Measurements from ENCODE around the gene METTL25B.

METTL25B gene

DNA sequence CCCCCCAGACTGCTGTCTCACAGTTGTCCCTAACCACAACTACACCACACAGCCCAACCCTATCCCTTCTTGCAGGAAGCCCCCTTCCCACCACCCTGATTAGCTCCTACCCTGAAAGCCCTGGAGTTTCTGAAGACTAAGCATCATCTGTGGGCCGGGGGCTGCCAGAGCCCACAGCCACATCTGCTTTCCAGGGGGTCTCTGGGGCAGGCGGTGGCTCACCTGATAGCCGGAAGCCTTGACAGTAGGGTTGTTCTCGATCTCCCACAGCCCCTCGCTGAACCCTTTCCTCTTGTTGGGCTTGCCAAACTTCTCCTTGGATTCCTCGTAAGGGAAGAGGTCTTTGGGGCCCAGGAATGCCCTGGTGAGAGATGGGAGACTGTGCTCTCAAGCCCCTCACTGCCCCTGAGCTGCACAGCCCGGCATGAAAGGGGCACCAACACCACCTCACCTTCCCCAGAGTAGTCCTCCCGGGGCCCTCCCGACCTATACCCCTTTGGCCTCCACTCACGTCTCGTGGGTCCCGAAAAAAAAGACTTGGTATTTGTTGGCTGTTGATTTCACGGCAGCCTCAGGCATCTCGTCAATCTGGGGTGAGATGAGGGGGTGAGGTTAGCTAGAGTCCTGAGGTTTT is 16.6 kb downstream of the METTL25B start:
- peaks cover 14% of the 10 kb centered on the region for H3K36me3 ChIP-seq (ENCODE audit: control insufficient read depth, insufficient read depth, low read length)
- TF ChIP-seq, protein P1, sequence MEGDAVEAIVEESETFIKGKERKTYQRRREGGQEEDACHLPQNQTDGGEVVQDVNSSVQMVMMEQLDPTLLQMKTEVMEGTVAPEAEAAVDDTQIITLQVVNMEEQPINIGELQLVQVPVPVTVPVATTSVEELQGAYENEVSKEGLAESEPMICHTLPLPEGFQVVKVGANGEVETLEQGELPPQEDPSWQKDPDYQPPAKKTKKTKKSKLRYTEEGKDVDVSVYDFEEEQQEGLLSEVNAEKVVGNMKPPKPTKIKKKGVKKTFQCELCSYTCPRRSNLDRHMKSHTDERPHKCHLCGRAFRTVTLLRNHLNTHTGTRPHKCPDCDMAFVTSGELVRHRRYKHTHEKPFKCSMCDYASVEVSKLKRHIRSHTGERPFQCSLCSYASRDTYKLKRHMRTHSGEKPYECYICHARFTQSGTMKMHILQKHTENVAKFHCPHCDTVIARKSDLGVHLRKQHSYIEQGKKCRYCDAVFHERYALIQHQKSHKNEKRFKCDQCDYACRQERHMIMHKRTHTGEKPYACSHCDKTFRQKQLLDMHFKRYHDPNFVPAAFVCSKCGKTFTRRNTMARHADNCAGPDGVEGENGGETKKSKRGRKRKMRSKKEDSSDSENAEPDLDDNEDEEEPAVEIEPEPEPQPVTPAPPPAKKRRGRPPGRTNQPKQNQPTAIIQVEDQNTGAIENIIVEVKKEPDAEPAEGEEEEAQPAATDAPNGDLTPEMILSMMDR (IDR thresholded peaks at IDR 0.05; ENCODE audit: insufficient read depth, low read length, poor library complexity, severe bottlenecking) = no peak
- H3K27me3 ChIP-seq (replicated peaks; ENCODE audit: control insufficient read depth, insufficient read depth, low read length) = no peaks in the 10 kb centered on the region
- H3K4me3 ChIP-seq (replicated peaks; ENCODE audit: low read depth, low read length) = no peak overlapping the region
- DNase-seq (ENCODE audit: extremely low read depth, insufficient read length) = no peak

DNA sequence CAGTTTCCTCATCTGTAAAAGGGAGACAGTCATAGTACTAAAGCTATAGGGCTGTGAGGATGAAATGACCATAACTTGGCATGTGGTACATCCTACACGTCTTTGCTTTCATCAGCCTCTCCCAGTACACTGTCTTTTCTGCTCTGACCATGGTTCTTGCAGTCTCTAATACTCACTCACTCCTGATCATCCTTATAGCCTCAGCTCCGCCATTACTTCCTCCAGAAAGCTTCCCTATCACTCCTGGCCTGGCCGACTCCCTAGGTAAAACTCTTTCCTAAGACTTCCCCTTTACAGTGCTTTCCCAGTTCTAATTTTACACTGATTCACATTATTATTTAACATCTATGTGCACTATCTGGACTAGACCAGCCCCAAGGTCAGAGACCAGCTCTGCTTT is 17.6 kb downstream of the METTL25B start:
- Histone ChIP-seq H3K4me3 (replicated peaks; ENCODE audit: low read depth, low read length) (no peak overlapping the region), H3K36me3 (ENCODE audit: control insufficient read depth, insufficient read depth, low read length) (peaks cover 14% of the 10 kb centered on the region), H3K27me3 (replicated peaks; ENCODE audit: control insufficient read depth, insufficient read depth, low read length) (no peaks in the 10 kb centered on the region)
- DNase-seq (ENCODE audit: extremely low read depth, insufficient read length) = no peak
- TF ChIP-seq, protein P1 (IDR thresholded peaks at IDR 0.05; ENCODE audit: insufficient read depth, low read length, poor library complexity, severe bottlenecking) = no peak

DNA sequence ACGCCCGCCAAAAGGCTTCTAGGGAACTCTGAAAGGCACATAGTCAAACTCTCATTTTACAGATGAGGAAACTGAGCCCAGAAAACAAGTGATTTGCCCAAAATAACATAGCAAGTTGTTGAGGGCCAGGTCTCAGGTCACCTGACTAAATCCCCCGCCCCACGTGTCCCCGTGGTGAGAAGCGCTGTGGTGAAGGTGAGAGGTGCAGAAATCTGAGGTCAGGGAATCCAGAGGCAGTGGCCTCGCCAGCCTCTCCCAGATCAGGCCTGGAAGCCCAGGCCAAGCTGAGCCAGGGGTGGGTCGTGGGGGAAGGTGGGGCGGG is 18.1 kb downstream of the METTL25B start:
- DNase-seq (ENCODE audit: extremely low read depth, insufficient read length) = no peak
- TF ChIP-seq, protein P1 (IDR thresholded peaks at IDR 0.05; ENCODE audit: insufficient read depth, low read length, poor library complexity, severe bottlenecking) = no peak
- H3K4me3 ChIP-seq (replicated peaks; ENCODE audit: low read depth, low read length) = peak overlapping the region; percentile 44; the same call in 1 of the 2 replicates
- peaks cover 14% of the 10 kb centered on the region for H3K36me3 ChIP-seq (ENCODE audit: control insufficient read depth, insufficient read depth, low read length)
- no peaks in the 10 kb centered on the region for H3K27me3 ChIP-seq (replicated peaks; ENCODE audit: control insufficient read depth, insufficient read depth, low read length)

DNA sequence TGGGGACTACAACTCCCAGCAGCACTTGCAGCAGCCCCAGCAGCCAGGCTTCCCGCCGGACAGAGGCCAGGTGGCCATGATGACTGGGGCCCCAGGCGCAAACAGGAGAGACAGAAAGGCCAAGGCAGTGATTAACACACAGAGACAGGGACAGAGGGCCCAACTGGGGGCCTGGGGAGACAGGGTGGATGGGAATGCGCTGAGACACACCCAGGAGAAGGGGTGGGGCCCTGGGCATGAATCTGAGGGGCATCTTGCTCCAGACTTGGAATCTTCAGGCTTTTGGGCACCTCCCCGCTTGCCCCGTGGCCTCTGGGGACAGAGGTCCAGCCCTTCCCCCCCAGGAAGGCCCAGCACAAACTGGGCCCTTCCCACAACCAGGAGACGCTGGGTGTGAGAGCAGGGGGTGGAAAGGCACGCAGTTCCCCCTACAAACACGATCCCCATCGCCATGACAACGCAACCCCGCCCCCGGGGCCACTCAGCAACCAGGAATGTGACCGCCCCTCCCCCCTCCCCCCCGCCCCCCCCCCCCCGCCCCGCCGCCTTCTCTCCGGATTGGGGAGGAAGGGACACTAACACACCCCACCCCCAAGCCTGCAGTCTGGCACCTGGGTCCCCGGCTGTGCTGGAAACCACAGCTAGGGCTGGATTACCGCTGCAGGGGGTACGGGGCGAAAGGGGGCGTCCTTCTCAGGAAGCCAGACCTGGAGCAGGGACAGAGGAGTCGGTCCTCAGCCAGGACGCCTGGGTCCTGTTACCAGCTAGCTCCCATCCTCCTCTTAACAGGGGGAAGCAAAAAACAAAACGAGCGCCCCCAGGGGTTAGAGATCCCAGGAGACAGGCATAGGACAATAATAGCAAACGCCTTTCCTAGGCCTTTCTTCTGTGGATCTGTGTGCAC is 18.7 kb downstream of the METTL25B start:
- TF ChIP-seq, protein P1 (IDR thresholded peaks at IDR 0.05; ENCODE audit: insufficient read depth, low read length, poor library complexity, severe bottlenecking) = peak; percentile 23
- peak; percentile 48 for DNase-seq (ENCODE audit: extremely low read depth, insufficient read length)
- H3K36me3 ChIP-seq (ENCODE audit: control insufficient read depth, insufficient read depth, low read length) = peaks cover 14% of the 10 kb centered on the region
- H3K4me3 ChIP-seq (replicated peaks; ENCODE audit: low read depth, low read length) = peak overlapping the region; percentile 93
- H3K27me3 ChIP-seq (replicated peaks; ENCODE audit: control insufficient read depth, insufficient read depth, low read length) = no peaks in the 10 kb centered on the region

DNA sequence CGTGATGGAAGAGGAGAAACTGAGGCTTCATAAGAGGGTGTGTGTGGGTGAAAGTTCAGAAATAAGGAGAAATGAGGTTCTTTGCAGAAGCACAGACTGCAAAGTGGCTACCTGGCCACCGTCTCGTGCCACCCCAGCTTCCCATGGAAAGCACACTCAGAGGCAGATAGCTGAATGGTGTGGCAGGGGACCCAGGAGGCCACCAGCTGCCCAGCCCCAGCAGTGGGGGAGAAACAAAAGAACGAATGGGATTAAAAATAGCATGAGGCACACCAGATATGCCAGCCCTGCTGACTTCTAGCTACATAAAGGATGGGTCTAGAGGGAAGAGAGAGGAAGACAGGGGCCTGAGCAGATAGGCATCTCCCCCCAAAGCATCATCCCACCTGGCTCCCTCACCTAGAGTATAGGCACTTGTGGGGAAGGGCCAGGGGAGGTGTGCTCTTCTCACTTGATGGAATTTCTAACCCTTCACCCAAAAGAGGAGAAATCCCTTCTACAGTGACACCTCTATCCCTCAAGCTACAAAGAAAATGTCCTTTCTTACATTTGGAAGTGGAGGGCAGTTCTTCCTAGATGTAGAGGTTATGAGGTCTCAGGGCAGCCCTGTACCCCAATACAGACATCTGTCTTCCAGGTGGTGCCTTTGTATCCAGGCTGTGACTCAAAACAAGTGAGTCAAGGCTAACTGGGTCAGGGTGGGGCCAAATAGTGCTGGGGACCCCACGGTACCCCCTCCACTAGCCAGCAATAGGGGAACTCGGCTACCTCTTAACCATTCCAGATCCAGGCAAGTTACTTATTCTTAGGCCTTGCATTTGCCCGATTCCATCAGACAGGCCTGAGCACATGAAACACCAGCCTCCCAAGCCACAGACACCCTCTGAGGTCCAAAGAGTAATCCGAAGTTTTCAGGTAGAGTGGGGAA is 19.7 kb downstream of the METTL25B start:
- H3K4me3 ChIP-seq (replicated peaks; ENCODE audit: low read depth, low read length) = peak overlapping the region; percentile 93
- TF ChIP-seq, protein P1 (IDR thresholded peaks at IDR 0.05; ENCODE audit: insufficient read depth, low read length, poor library complexity, severe bottlenecking) = no peak
- DNase-seq (ENCODE audit: extremely low read depth, insufficient read length) = no peak
- H3K27me3 ChIP-seq (replicated peaks; ENCODE audit: control insufficient read depth, insufficient read depth, low read length) = no peaks in the 10 kb centered on the region
- peaks cover 12% of the 10 kb centered on the region for H3K36me3 ChIP-seq (ENCODE audit: control insufficient read depth, insufficient read depth, low read length)

Measured in GM06990 (cell line).